AG04450 (cell line): ENCODE data around the gene PLXNA4. TPM values are rescaled to one million over a fixed set of nuclear protein-coding genes. Genes with fewer than 3 reads are reported as not detected.

ENCODE experiments used
- CTCF ChIA-PET: fragments of 300-600, 350-600 bp; formaldehyde crosslinking; extraction: SDS; loops from one replicate; lab custom pipeline; 2022; ENCODE audit warnings: antibody characterized with exemption, inconsistent platforms; lab: Charles Lee
- POLR2A ChIA-PET: fragments of 350-600 bp; formaldehyde crosslinking; extraction: SDS; loops from one replicate; lab custom pipeline; 2021; ENCODE audit warnings: antibody characterized with exemption, inconsistent platforms; lab: Yijun Ruan, JAX
- DNase-seq: peaks from one replicate; pipeline ENCODE4 v3.0.0-alpha.2; 2011; ENCODE audit warnings: low read depth, low spot score
- H3K27ac ChIP-seq: one replicate; pipeline ENCODE4 v1.5.1; 2012; ENCODE audit warnings: low read depth, low read length, control low read depth
- H3K27me3 ChIP-seq: one replicate; pipeline ENCODE4 v1.6.0; 2012; ENCODE audit warnings: low read length; ENCODE audit not compliant: control insufficient read depth, insufficient read depth
- H3K4me3 ChIP-seq: 2 replicates; pipeline ENCODE4 v1.5.1; 2011; ENCODE audit warnings: mild to moderate bottlenecking, low read depth, low read length, control low read depth
- H3K9me3 ChIP-seq: 2 replicates; pipeline ENCODE4 v1.5.1; 2012; ENCODE audit warnings: low read length; ENCODE audit not compliant: control insufficient read depth, insufficient read depth
- polyA plus RNA-seq: library from polyadenylated mRNA; depleted of rRNA; stranded (reverse); fragments of >200 nt; gene quantifications from 2 replicates; pipeline ENCODE4 v1.2.3, GENCODE V29; 2011
- TF ChIP-seq, protein P1 (sequence below): IDR thresholded peaks from 2 replicates; pipeline ENCODE4 v1.5.1; 2011; ENCODE audit warnings: low read depth, low read length, control low read depth, inconsistent platforms

PLXNA4 gene
- polyA plus RNA-seq, 1 experiment = 0.05 TPM

- no peak for DNase-seq
- H3K27ac ChIP-seq = no peak overlapping the region
- CTCF ChIA-PET = interaction anchor here (1.3 kb wide), 1 partner anchor 150 kb away, joined by 4 read pairs; no protein-coding TSS in a partner anchor
- H3K4me3 ChIP-seq = no peak overlapping the region
- TF ChIP-seq, protein P1, sequence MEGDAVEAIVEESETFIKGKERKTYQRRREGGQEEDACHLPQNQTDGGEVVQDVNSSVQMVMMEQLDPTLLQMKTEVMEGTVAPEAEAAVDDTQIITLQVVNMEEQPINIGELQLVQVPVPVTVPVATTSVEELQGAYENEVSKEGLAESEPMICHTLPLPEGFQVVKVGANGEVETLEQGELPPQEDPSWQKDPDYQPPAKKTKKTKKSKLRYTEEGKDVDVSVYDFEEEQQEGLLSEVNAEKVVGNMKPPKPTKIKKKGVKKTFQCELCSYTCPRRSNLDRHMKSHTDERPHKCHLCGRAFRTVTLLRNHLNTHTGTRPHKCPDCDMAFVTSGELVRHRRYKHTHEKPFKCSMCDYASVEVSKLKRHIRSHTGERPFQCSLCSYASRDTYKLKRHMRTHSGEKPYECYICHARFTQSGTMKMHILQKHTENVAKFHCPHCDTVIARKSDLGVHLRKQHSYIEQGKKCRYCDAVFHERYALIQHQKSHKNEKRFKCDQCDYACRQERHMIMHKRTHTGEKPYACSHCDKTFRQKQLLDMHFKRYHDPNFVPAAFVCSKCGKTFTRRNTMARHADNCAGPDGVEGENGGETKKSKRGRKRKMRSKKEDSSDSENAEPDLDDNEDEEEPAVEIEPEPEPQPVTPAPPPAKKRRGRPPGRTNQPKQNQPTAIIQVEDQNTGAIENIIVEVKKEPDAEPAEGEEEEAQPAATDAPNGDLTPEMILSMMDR = no peak
- H3K27me3 ChIP-seq = peaks cover 3% of the 10 kb centered on the region
- no peaks in the 10 kb centered on the region; the same call in 1 of the 2 replicates for H3K9me3 ChIP-seq
- POLR2A ChIA-PET = no interaction called here
These were observed 421.4 kb downstream of the PLXNA4 start for GRCh38 chr7:132154695-132155471.

DNA sequence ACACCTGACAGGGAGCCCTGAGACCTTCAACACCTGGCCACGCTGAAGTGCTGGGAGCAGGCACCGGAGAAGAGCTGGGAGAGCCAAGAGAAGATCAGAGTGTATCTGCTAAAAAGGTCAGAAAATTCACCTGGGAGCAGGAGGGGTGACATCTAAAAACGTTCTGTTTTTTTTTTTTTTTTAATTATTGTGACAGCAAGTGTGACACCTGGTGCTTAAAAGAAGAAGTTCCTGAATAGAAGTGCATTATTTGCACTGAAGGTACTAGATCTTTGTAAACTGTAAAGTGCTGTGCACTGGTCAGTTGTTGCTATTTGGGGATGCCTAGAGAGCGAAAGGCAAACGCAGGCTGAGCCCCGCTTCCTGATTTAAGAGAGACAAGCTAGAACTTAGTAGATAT, 422.0 kb downstream of the PLXNA4 start:
- CTCF ChIA-PET = interaction anchor here (1.3 kb wide), 1 partner anchor 150 kb away, joined by 4 read pairs; no protein-coding TSS in a partner anchor
- POLR2A ChIA-PET = no interaction called here
- TF ChIP-seq, protein P1 = no peak
- peaks cover 3% of the 10 kb centered on the region for H3K27me3 ChIP-seq
- no peaks in the 10 kb centered on the region; the same call in 1 of the 2 replicates for H3K9me3 ChIP-seq
- H3K27ac ChIP-seq = no peak overlapping the region
- DNase-seq = no peak
- H3K4me3 ChIP-seq = no peak overlapping the region

GRCh38 chr7:132152131-132152889, 424.0 kb downstream of the PLXNA4 start:
- POLR2A ChIA-PET = no interaction called here
- Histone ChIP-seq H3K27me3 (no peaks in the 10 kb centered on the region), H3K4me3 (no peak overlapping the region), H3K27ac (no peak overlapping the region), H3K9me3 (no peaks in the 10 kb centered on the region; the same call in 1 of the 2 replicates)
- DNase-seq = no peak
- TF ChIP-seq, protein P1 = no peak
- CTCF ChIA-PET = no interaction called here

GRCh38 chr7:132150711-132151110, 425.6 kb downstream of the PLXNA4 start:
- CTCF ChIA-PET = no interaction called here
- POLR2A ChIA-PET = no interaction called here
- Histone ChIP-seq H3K27ac (no peak overlapping the region), H3K9me3 (no peaks in the 10 kb centered on the region), H3K27me3 (no peaks in the 10 kb centered on the region), H3K4me3 (no peak overlapping the region)
- DNase-seq = no peak
- TF ChIP-seq, protein P1 = no peak
